Measurements from ENCODE around the gene ROBO2. TPM values are rescaled to one million over a fixed set of nuclear protein-coding genes. Genes with fewer than 3 reads are reported as not detected.

The ROBO2 gene
- total RNA-seq, 1 experiment from 2014 or later, result not detected

DNA sequence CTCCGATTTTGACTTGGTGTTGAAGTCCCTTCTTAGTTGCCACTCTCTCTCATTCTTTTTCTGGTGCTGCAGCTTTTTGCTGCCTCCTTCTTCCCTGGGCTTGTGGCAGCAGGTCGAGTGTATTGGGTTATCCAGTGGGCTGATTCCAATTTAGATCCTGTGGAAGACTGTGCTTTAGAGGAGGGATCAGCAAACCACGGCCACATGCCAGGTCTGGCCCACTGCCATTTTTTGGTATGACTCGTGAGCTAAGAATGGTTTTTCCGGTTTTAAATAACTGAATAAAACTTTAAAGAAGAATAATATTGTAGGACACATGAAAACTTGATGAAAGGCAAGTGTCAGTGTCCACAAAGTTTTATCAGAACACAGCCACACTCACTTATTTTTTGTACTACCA lies 330.5 kb downstream of the ROBO2 start:
- ChIA-PET RAD21 (ENCODE audit: low non-redundant PET in 1 of 2, low total read pairs in 2 of 2, uncharacterized antibody in 2 of 2, unreplicated experiment in 2 of 2) (no interaction called here), CTCF (no interaction called here), POLR2A (no interaction called here)
- H2AFZ ChIP-seq (ENCODE audit: low read depth, low read length, poor library complexity, severe bottlenecking), result no peak overlapping the region
- ATAC-seq, result no peak
- H3K4me1 ChIP-seq (ENCODE audit: control insufficient read depth in 1 of 2, insufficient read depth in 2 of 2, low read length in 2 of 2), result no peaks in the 10 kb centered on the region
- no peak overlapping the region for H3K4me3 ChIP-seq (replicated peaks in 1 of 2; ENCODE audit: low read depth in 1 of 2, low read length in 2 of 2)
- no peak for DNase-seq (ENCODE audit: low read depth, low spot score)
- H3K9ac ChIP-seq (ENCODE audit: low read length), result no peak overlapping the region
- no peaks in the 10 kb centered on the region for H4K20me1 ChIP-seq (ENCODE audit: insufficient read depth)
- H3K27ac ChIP-seq (ENCODE audit: low read depth, low read length), result no peak overlapping the region
- H3K4me2 ChIP-seq (ENCODE audit: low read length), result no peak overlapping the region
- no TSS peak for BruUV-seq (replicated peaks)
- no peaks in the 10 kb centered on the region for H3K27me3 ChIP-seq (ENCODE audit: insufficient read depth, low read length)
- H3K79me2 ChIP-seq (ENCODE audit: insufficient read depth, low read length), result no peaks in the 10 kb centered on the region
- no peaks in the 10 kb centered on the region for H3K36me3 ChIP-seq (ENCODE audit: control insufficient read depth in 1 of 2, insufficient read depth in 2 of 2, low read length in 2 of 2)
- TF ChIP-seq POLR2AphosphoS5 (IDR thresholded peaks at IDR 0.05; ENCODE audit: low read depth, low read length) (no peak), YY1 (IDR thresholded peaks at IDR 0.05; ENCODE audit: extremely low read depth, insufficient replicate concordance, low read depth, low read length) (no peak), SIN3A (IDR thresholded peaks at IDR 0.05; ENCODE audit: low read depth) (no peak), CBX3 (IDR thresholded peaks at IDR 0.05; ENCODE audit: low read depth) (no peak), EGR1 (IDR thresholded peaks at IDR 0.05; ENCODE audit: low read depth) (no peak), EZH2phosphoT487 (IDR thresholded peaks at IDR 0.05; ENCODE audit: borderline replicate concordance) (no peak), JUND (IDR thresholded peaks at IDR 0.05) (no peak), EZH2 (IDR thresholded peaks at IDR 0.05) (no peak), ZFX (IDR thresholded peaks at IDR 0.05) (no peak), ZNF274 (IDR thresholded peaks at IDR 0.05; ENCODE audit: low read depth, low read length) (no peak)
- TF ChIP-seq, protein P1, sequence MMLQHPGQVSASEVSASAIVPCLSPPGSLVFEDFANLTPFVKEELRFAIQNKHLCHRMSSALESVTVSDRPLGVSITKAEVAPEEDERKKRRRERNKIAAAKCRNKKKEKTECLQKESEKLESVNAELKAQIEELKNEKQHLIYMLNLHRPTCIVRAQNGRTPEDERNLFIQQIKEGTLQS (IDR thresholded peaks at IDR 0.05), result no peak
- peaks cover 5 to 15% of the 10 kb centered on the region in 2 experiments; a peak in 2 of 4 replicates for H3K9me3 ChIP-seq (ENCODE audit: control insufficient read depth in 1 of 2, insufficient read depth in 1 of 2, low read depth in 1 of 2, low read length in 2 of 2)
- no peaks in the 10 kb centered on the region for H3K9me2 ChIP-seq (ENCODE audit: insufficient read depth)
- intact Hi-C loops (cut with micrococcal nuclease), result no loop called here

DNA sequence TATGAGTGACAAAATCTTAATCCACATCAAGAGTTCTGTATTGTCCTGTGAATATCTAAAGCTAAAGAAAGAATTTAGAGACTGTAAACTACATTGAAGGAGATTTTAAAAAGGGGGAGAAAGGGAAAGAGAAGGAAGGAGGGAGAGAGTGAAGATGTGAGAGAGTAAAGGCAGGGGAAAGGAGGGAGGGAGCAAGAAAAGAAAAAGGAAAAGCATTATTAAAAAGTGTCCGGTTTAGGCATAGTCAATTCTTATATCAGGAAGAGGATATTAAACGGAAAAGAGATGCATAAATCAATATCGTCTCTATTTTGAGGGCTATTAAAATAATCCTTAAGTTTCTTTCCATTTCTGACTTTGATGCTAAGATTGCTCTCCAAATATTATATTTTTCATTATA lies 332.1 kb downstream of the ROBO2 start:
- Histone ChIP-seq H4K20me1 (ENCODE audit: insufficient read depth) (no peaks in the 10 kb centered on the region), H3K36me3 (ENCODE audit: control insufficient read depth in 1 of 2, insufficient read depth in 2 of 2, low read length in 2 of 2) (no peaks in the 10 kb centered on the region), H3K79me2 (ENCODE audit: insufficient read depth, low read length) (no peaks in the 10 kb centered on the region), H3K27ac (ENCODE audit: low read depth, low read length) (no peak overlapping the region), H3K27me3 (ENCODE audit: insufficient read depth, low read length) (no peaks in the 10 kb centered on the region), H3K4me2 (ENCODE audit: low read length) (no peak overlapping the region), H3K4me3 (replicated peaks in 1 of 2; ENCODE audit: low read depth in 1 of 2, low read length in 2 of 2) (no peak overlapping the region), H3K4me1 (ENCODE audit: control insufficient read depth in 1 of 2, insufficient read depth in 2 of 2, low read length in 2 of 2) (no peaks in the 10 kb centered on the region), H3K9me3 (ENCODE audit: control insufficient read depth in 1 of 2, insufficient read depth in 1 of 2, low read depth in 1 of 2, low read length in 2 of 2) (peaks cover 5 to 11% of the 10 kb centered on the region in 2 experiments; a peak in 2 of 4 replicates), H3K9ac (ENCODE audit: low read length) (no peak overlapping the region), H2AFZ (ENCODE audit: low read depth, low read length, poor library complexity, severe bottlenecking) (no peak overlapping the region), H3K9me2 (ENCODE audit: insufficient read depth) (no peaks in the 10 kb centered on the region)
- ATAC-seq (no peak), DNase-seq (ENCODE audit: low read depth, low spot score) (no peak)
- ChIA-PET CTCF (no interaction called here), POLR2A (no interaction called here), RAD21 (ENCODE audit: low non-redundant PET in 1 of 2, low total read pairs in 2 of 2, uncharacterized antibody in 2 of 2, unreplicated experiment in 2 of 2) (no interaction called here)
- TF ChIP-seq SIN3A (IDR thresholded peaks at IDR 0.05; ENCODE audit: low read depth) (no peak), YY1 (IDR thresholded peaks at IDR 0.05; ENCODE audit: extremely low read depth, insufficient replicate concordance, low read depth, low read length) (no peak), FOSL1 (IDR thresholded peaks at IDR 0.05; ENCODE audit: low read depth) (no peak), POLR2A (IDR thresholded peaks at IDR 0.05; ENCODE audit: borderline replicate concordance, extremely low read depth, insufficient read depth, insufficient read length) (no peak), EGR1 (IDR thresholded peaks at IDR 0.05; ENCODE audit: low read depth) (no peak), EZH2 (IDR thresholded peaks at IDR 0.05) (no peak), ZFX (IDR thresholded peaks at IDR 0.05) (no peak)
- TF ChIP-seq, protein P1 (IDR thresholded peaks at IDR 0.05), result no peak
- BruUV-seq (replicated peaks), result no TSS peak
- intact Hi-C loops (cut with micrococcal nuclease), result no loop called here

Measured in HCT116 (cell line).